BJ (cell line): Measurements from ENCODE around the gene VAMP2. TPM values are rescaled to one million over a fixed set of nuclear protein-coding genes. Genes with fewer than 3 reads are reported as not detected.

ENCODE experiments used
- CTCF ChIA-PET: fragments of 350-600 bp; formaldehyde crosslinking; extraction: SDS; loops from one replicate; lab custom pipeline; 2021; ENCODE audit warnings: antibody characterized with exemption, inconsistent platforms; lab: Yijun Ruan, JAX
- POLR2A ChIA-PET: fragments of 300-600 bp; sonication (Branson Sonifier 250); formaldehyde crosslinking; extraction: SDS; loops from one replicate; lab custom pipeline; 2021; ENCODE audit warnings: antibody characterized with exemption; lab: Charles Lee
- DNase-seq: peaks from one replicate; pipeline ENCODE4 v3.0.0-alpha.2; 2011; ENCODE audit warnings: low read depth
- H3K27me3 ChIP-seq: 2 replicates; pipeline ENCODE4 v1.6.0; 2011; ENCODE audit warnings: low read length; ENCODE audit not compliant: control insufficient read depth, insufficient read depth
- H3K36me3 ChIP-seq: 2 replicates; pipeline ENCODE4 v1.5.1; 2011; ENCODE audit warnings: low read length; ENCODE audit not compliant: control insufficient read depth, insufficient read depth
- H3K4me3 ChIP-seq: 2 replicates; pipeline ENCODE4 v1.5.1; 2011; ENCODE audit warnings: low read depth, mild to moderate bottlenecking, control low read depth, low read length
- polyA plus RNA-seq: library from polyadenylated mRNA; depleted of rRNA; stranded (reverse); fragments of >200 nt; gene quantifications from 2 replicates; pipeline ENCODE4 v1.2.3, GENCODE V29; 2011
- TF ChIP-seq, protein P1 (sequence below): IDR thresholded peaks from 2 replicates; pipeline ENCODE4 v1.5.1; 2011; ENCODE audit warnings: low read depth, mild to moderate bottlenecking, control low read depth, inconsistent platforms, low read length, moderate library complexity; ENCODE audit not compliant: insufficient read depth

The VAMP2 gene
- polyA plus RNA-seq, 1 experiment: 22.8 TPM

DNA sequence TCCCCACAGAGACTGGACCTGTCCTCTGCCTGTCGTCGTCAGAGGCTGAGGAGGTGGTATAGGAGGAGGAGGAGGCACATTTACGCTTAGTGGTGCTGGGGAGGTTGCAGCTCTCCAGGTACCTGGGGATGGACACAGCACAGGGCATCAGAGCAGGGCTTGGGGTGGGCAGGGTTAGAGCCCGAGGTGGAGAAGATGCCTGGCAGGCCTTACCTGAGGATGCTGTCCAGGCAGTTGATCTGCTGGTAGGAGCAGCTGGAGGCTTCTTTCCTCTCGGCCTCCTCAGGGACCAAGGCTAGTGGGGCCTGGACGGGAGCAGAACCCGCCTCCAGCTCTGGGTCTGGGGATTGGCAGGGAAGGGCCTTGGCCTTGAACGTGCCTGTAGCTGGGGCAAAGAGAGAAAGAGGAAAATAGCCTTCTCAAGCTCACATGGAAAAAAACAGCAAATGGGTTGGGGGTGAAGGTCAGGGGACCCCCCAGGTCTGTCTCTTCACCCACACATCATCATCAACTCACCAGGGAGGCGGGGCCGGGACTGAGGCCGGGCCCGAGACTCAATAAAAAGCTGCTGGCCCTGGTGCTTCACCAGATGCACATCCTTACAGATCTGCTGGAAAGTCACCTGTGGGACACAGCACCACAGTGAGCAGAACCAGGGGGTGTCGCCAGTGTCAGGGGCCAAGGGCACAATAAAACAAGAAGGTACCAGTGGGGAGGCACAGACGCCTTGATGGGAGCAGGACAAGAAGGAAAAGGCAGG is 16.2 kb downstream of the VAMP2 start:
- CTCF ChIA-PET: no interaction called here

DNA sequence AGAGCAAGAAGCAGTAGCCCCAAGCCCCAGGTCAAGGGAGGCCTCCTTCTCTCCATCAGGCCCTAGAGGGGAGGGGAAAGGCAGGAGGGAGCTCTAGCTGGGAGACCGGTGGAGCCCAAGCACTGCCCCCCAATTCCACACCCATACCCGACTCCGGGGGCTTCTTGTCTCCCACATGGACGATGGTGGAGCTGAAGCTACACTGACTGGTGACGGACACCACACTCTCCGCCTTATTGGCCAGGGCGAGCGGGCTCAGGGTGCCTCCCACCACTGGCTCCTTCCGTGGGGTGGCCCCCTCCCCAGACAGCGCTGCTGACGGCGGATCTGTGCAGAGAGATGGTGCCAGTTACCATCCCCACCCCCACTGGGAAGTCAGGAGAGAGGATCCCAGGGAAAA is 16.9 kb downstream of the VAMP2 start:
- Histone ChIP-seq H3K27me3 (no peaks in the 10 kb centered on the region), H3K36me3 (peaks cover 64% of the 10 kb centered on the region), H3K4me3 (no peak overlapping the region)
- TF ChIP-seq, protein P1, sequence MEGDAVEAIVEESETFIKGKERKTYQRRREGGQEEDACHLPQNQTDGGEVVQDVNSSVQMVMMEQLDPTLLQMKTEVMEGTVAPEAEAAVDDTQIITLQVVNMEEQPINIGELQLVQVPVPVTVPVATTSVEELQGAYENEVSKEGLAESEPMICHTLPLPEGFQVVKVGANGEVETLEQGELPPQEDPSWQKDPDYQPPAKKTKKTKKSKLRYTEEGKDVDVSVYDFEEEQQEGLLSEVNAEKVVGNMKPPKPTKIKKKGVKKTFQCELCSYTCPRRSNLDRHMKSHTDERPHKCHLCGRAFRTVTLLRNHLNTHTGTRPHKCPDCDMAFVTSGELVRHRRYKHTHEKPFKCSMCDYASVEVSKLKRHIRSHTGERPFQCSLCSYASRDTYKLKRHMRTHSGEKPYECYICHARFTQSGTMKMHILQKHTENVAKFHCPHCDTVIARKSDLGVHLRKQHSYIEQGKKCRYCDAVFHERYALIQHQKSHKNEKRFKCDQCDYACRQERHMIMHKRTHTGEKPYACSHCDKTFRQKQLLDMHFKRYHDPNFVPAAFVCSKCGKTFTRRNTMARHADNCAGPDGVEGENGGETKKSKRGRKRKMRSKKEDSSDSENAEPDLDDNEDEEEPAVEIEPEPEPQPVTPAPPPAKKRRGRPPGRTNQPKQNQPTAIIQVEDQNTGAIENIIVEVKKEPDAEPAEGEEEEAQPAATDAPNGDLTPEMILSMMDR: no peak
- ChIA-PET POLR2A (interaction anchor here (0.5 kb wide), 1 partner anchor 102 kb away, joined by 3 read pairs; the partner anchor contains the start of gene CTC1), CTCF (no interaction called here)
- no peak for DNase-seq

More for the DNA sequence above, 16.2 kb downstream of the VAMP2 start:
- POLR2A ChIA-PET: interaction anchor here (0.5 kb wide), 1 partner anchor 101 kb away, joined by 3 read pairs; the partner anchor contains the start of gene CTC1
- H3K36me3 ChIP-seq: peaks cover 60% of the 10 kb centered on the region
- TF ChIP-seq, protein P1: no peak
- H3K4me3 ChIP-seq: no peak overlapping the region
- DNase-seq: no peak
- no peaks in the 10 kb centered on the region for H3K27me3 ChIP-seq

DNA sequence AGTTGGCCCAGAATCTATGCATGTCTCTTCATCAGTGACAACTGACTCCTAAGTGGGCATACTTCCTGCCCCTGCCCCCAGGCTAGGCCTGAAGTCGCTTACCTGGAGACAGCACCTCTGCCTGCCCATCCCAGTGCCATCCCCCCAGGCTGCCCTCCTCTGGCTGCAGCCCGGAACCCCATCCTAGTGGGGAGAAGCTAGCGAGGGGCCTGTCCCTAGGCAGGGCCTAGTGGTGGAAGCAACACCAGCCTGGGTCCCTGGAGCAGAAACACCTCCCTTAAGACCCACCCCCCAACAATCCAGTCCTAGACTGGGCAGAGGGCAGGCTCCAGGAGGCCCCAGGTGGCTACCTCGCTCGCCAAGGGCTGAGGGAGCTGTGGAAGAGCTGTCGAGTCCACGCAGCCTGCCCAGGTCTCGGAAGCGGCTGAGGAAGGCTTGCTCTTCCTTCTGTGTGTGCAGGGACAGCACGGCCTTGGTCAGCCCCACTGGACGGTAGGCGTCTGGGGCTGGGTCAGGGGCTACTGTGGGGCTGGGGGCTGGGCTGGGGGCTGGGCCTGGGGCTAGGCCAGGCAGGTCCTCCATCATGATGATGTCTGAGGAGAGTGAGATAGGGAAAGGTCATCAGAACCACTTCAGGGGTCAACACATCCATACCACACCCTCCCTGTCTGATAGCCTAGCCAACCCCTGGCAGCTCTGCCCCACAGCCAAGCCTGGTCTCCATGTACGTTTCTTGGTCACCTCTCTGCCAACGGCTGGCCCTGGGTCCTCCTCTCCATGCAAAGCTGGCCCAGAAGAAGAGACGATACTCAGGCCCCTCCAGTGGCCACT is 18.1 kb downstream of the VAMP2 start:
- no peak for DNase-seq
- Histone ChIP-seq H3K27me3 (no peaks in the 10 kb centered on the region), H3K4me3 (no peak overlapping the region), H3K36me3 (peaks cover 65% of the 10 kb centered on the region)
- POLR2A ChIA-PET: no interaction called here
- TF ChIP-seq, protein P1: no peak
- CTCF ChIA-PET: interaction anchor here (1.2 kb wide), 1 partner anchor 26 kb away, joined by 4 read pairs; the partner anchor contains the start of gene ALOXE3

DNA sequence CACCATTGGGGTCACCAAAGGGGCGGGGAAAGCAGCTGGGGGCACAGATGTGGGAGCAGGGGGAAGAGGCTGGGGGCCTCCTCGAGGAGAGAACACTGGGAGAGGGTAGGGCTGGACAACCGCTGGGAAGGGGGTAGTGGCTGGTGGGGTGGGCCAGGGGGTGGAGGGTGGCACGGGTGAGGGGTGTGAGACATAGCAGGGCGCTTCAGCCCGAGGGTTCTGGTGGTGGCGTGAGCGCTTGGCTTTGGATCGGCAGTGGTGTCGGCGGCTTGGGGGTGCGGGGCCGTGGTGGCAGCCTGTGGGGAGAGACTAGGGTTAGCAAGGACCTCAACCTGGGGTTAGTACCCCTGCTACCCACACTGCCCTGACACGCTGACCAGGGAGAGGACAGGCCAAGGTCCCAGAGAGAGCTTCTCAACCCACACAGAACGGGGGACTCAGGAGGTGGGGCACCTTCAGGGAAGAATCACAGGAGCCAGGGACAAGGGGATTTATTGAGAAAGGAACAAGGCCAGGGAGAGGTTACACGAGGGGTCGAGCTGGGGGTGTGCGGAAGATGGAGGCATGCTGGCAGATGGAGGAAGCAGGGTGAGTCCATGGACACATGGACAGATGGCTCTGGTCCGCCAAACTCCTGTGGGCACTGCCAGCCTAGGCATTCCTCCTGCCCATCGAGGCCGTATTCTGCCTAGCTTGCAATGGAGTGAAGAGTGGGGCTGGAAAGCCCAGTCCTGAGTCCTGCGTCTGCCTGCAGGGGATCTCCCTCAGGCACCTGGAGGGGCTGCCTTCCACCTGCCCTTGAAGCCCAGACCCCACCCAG is 19.0 kb downstream of the VAMP2 start:
- H3K36me3 ChIP-seq: peaks cover 60% of the 10 kb centered on the region
- CTCF ChIA-PET: interaction anchor here (0.5 kb wide), 1 partner anchor 17 kb away, joined by 4 read pairs; no protein-coding TSS in a partner anchor

More for the DNA sequence above, 19.0 kb downstream of the VAMP2 start:
- TF ChIP-seq, protein P1: no peak
- Histone ChIP-seq H3K4me3 (no peak overlapping the region), H3K27me3 (no peaks in the 10 kb centered on the region)
- DNase-seq: no peak
- POLR2A ChIA-PET: no interaction called here
